ENCODE results near the gene OAS3.

Gene OAS3

GRCh38 chr12:113016796-113017195 is 78.5 kb downstream of the OAS3 start:
- Histone ChIP-seq H3K9ac (ENCODE audit: low read depth, low read length, poor library complexity, severe bottlenecking) (no peak overlapping the region), H3K4me2 (ENCODE audit: low read depth, low read length, poor library complexity, severe bottlenecking) (no peak overlapping the region), H3K79me2 (ENCODE audit: insufficient read depth, low read length) (no peaks in the 10 kb centered on the region), H3K27me3 (ENCODE audit: insufficient read depth, low read length, poor library complexity, severe bottlenecking) (no peaks in the 10 kb centered on the region), H3F3A (ENCODE audit: low read depth) (no peaks in the 10 kb centered on the region), H3K9me2 (replicated peaks; ENCODE audit: low read depth, low read length) (no peaks in the 10 kb centered on the region), H3K4me3 (ENCODE audit: low read length, poor library complexity, severe bottlenecking) (no peak overlapping the region), H3K4me1 (ENCODE audit: insufficient read depth, low read length, poor library complexity, severe bottlenecking) (no peaks in the 10 kb centered on the region), H2AFZ (ENCODE audit: low read length) (no peak overlapping the region), H3K36me3 (ENCODE audit: insufficient read depth, low read length) (no peaks in the 10 kb centered on the region), H3K9me3 (ENCODE audit: insufficient read depth, low read depth, low read length) (no peaks in the 10 kb centered on the region), H4K20me1 (ENCODE audit: insufficient read depth, low read length, poor library complexity, severe bottlenecking) (no peaks in the 10 kb centered on the region)
- no peak for TF ChIP-seq EZH2phosphoT487 (IDR thresholded peaks at IDR 0.05; ENCODE audit: borderline replicate concordance)
- TF ChIP-seq, protein P1, sequence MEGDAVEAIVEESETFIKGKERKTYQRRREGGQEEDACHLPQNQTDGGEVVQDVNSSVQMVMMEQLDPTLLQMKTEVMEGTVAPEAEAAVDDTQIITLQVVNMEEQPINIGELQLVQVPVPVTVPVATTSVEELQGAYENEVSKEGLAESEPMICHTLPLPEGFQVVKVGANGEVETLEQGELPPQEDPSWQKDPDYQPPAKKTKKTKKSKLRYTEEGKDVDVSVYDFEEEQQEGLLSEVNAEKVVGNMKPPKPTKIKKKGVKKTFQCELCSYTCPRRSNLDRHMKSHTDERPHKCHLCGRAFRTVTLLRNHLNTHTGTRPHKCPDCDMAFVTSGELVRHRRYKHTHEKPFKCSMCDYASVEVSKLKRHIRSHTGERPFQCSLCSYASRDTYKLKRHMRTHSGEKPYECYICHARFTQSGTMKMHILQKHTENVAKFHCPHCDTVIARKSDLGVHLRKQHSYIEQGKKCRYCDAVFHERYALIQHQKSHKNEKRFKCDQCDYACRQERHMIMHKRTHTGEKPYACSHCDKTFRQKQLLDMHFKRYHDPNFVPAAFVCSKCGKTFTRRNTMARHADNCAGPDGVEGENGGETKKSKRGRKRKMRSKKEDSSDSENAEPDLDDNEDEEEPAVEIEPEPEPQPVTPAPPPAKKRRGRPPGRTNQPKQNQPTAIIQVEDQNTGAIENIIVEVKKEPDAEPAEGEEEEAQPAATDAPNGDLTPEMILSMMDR (conservative IDR thresholded peaks at IDR 0.05; ENCODE audit: low read length), result no peak

- no peak overlapping the region for H3K4me2 ChIP-seq (ENCODE audit: low read depth, low read length, poor library complexity, severe bottlenecking)
- H3K27me3 ChIP-seq (ENCODE audit: insufficient read depth, low read length, poor library complexity, severe bottlenecking), result no peaks in the 10 kb centered on the region
- H3F3A ChIP-seq (ENCODE audit: low read depth), result no peaks in the 10 kb centered on the region
- no peaks in the 10 kb centered on the region for H3K79me2 ChIP-seq (ENCODE audit: insufficient read depth, low read length)
- H3K4me1 ChIP-seq (ENCODE audit: insufficient read depth, low read length, poor library complexity, severe bottlenecking), result no peaks in the 10 kb centered on the region
- no peaks in the 10 kb centered on the region for H3K9me3 ChIP-seq (ENCODE audit: insufficient read depth, low read depth, low read length)
- H3K36me3 ChIP-seq (ENCODE audit: insufficient read depth, low read length), result no peaks in the 10 kb centered on the region
- TF ChIP-seq EZH2phosphoT487 (IDR thresholded peaks at IDR 0.05; ENCODE audit: borderline replicate concordance), result no peak
- TF ChIP-seq, protein P1 (conservative IDR thresholded peaks at IDR 0.05; ENCODE audit: low read length), result no peak
- no peak overlapping the region for H3K9ac ChIP-seq (ENCODE audit: low read depth, low read length, poor library complexity, severe bottlenecking)
- H2AFZ ChIP-seq (ENCODE audit: low read length), result no peak overlapping the region
- H3K9me2 ChIP-seq (replicated peaks; ENCODE audit: low read depth, low read length), result no peaks in the 10 kb centered on the region
- H3K4me3 ChIP-seq (ENCODE audit: low read length, poor library complexity, severe bottlenecking), result no peak overlapping the region
- no peaks in the 10 kb centered on the region for H4K20me1 ChIP-seq (ENCODE audit: insufficient read depth, low read length, poor library complexity, severe bottlenecking)
Observed at GRCh38 chr12:113019025-113019424, 80.8 kb downstream of the OAS3 start.

DNA sequence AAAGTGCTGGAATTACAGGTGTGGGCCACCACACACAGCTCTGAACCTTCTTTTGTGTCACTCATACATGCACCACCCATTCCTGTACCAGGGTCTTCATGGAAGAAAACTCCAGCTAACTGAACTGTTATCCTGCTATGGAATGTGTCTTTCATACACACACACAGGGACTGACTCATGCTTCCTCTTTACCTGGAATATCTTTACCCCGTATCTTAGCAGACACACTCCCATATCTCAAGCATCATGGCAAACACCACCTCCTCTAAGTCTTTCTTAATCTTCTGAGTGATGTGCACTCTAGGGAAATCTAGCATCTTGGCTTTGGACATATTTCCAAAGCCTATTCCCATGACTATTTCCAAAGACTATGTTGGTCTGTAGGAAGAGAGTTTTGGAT is 83.2 kb downstream of the OAS3 start:
- TF ChIP-seq, protein P1 (conservative IDR thresholded peaks at IDR 0.05; ENCODE audit: low read length), result no peak
- TF ChIP-seq EZH2phosphoT487 (IDR thresholded peaks at IDR 0.05; ENCODE audit: borderline replicate concordance), result no peak
- no peak overlapping the region for H3K4me2 ChIP-seq (ENCODE audit: low read depth, low read length, poor library complexity, severe bottlenecking)
- no peak overlapping the region for H3K4me3 ChIP-seq (ENCODE audit: low read length, poor library complexity, severe bottlenecking)
- no peaks in the 10 kb centered on the region for H3F3A ChIP-seq (ENCODE audit: low read depth)
- no peaks in the 10 kb centered on the region for H3K9me3 ChIP-seq (ENCODE audit: insufficient read depth, low read depth, low read length)
- H3K9ac ChIP-seq (ENCODE audit: low read depth, low read length, poor library complexity, severe bottlenecking), result no peak overlapping the region
- no peaks in the 10 kb centered on the region for H3K9me2 ChIP-seq (replicated peaks; ENCODE audit: low read depth, low read length)
- no peaks in the 10 kb centered on the region for H3K4me1 ChIP-seq (ENCODE audit: insufficient read depth, low read length, poor library complexity, severe bottlenecking)
- H2AFZ ChIP-seq (ENCODE audit: low read length), result no peak overlapping the region
- no peaks in the 10 kb centered on the region for H4K20me1 ChIP-seq (ENCODE audit: insufficient read depth, low read length, poor library complexity, severe bottlenecking)
- H3K79me2 ChIP-seq (ENCODE audit: insufficient read depth, low read length), result no peaks in the 10 kb centered on the region
- H3K36me3 ChIP-seq (ENCODE audit: insufficient read depth, low read length), result no peaks in the 10 kb centered on the region
- H3K27me3 ChIP-seq (ENCODE audit: insufficient read depth, low read length, poor library complexity, severe bottlenecking), result no peaks in the 10 kb centered on the region
